MCF 10A (cell line): ENCODE results near the gene TMEM131. TPM values are rescaled to one million over a fixed set of nuclear protein-coding genes. Genes with fewer than 3 reads are reported as not detected.
"Not testable (repeated sequence)": the region's sequence is repeated elsewhere in the genome, so short reads cannot be mapped to it uniquely, and the experiment has no call there.

ENCODE experiments used
- BruUV-seq: library from RNA; stranded (reverse); fragments of 400-500 nt; replicated peaks from 2 replicates; lab custom pipeline; 2021; lab: Mats Ljungman, UMichigan
- CTCF ChIA-PET: fragments of 300-600 bp; sonication (Branson Sonifier 250); formaldehyde crosslinking; extraction: SDS; loops from one replicate; lab custom pipeline; 2021; ENCODE audit warnings: antibody characterized with exemption, inconsistent platforms; lab: Yijun Ruan, JAX
- POLR2A ChIA-PET: fragments of 300-600, 350-650 bp; sonication (Branson Sonifier 250); formaldehyde crosslinking; extraction: SDS; loops from one replicate; lab custom pipeline; 2020; ENCODE audit warnings: antibody characterized with exemption, inconsistent platforms; lab: Yijun Ruan, JAX
- DNase-seq: peaks from one replicate; pipeline ENCODE4 v3.0.0-alpha.2; 2018; ENCODE audit not compliant: unreplicated experiment
- H3K27ac Mint-ChIP-seq: one replicate; pipeline ENCODE4 v1.8.0; 2022; ENCODE audit warnings: mild to moderate bottlenecking, low read depth, mixed read lengths; ENCODE audit not compliant: unreplicated experiment
- H3K27me3 Mint-ChIP-seq: one replicate; pipeline ENCODE4 v1.8.0; 2022; ENCODE audit warnings: mixed read lengths; ENCODE audit not compliant: insufficient read depth, unreplicated experiment
- H3K36me3 Mint-ChIP-seq: one replicate; pipeline ENCODE4 v1.8.0; 2022; ENCODE audit warnings: mild to moderate bottlenecking, moderate library complexity, mixed read lengths; ENCODE audit not compliant: insufficient read depth, unreplicated experiment
- H3K4me1 Mint-ChIP-seq: one replicate; pipeline ENCODE4 v1.8.0; 2022; ENCODE audit warnings: mixed read lengths; ENCODE audit not compliant: insufficient read depth, unreplicated experiment
- H3K4me3 Mint-ChIP-seq: one replicate; pipeline ENCODE4 v1.8.0; 2022; ENCODE audit warnings: mild to moderate bottlenecking, moderate library complexity, mixed read lengths; ENCODE audit not compliant: unreplicated experiment
- H3K9me3 Mint-ChIP-seq: one replicate; pipeline ENCODE4 v1.8.0; 2022; ENCODE audit warnings: mixed read lengths; ENCODE audit not compliant: unreplicated experiment
- CTCF ChIP-seq: fragments of 200-600 bp; IDR thresholded peaks from one replicate; pipeline ENCODE4 v1.8.0; 2022; ENCODE audit warnings: antibody characterized with exemption, mild to moderate bottlenecking; ENCODE audit not compliant: unreplicated experiment
- intact Hi-C: fragments of 100-400 bp; cut with micrococcal nuclease; formaldehyde crosslinking; loops from 2 replicates; pipeline ENCODE4 v1.14.1; 2022
- total RNA-seq: library from RNA; stranded (reverse); gene quantifications from 2 replicates; pipeline ENCODE4 v1.2.3, GENCODE V29; 2022

The TMEM131 gene
- total RNA-seq, 1 experiment from 2014 or later, result 42.2 TPM

GRCh38 chr2:97924194-97924593, 71.6 kb downstream of the TMEM131 start:
- CTCF ChIA-PET, result no interaction called here
- no peaks in the 10 kb centered on the region for H3K9me3 Mint-ChIP-seq
- BruUV-seq, result no TSS peak
- intact Hi-C loops, result no loop called here
- peaks cover 9% of the 10 kb centered on the region for H3K4me1 Mint-ChIP-seq
- POLR2A ChIA-PET, result no interaction called here
- peaks cover 33% of the 10 kb centered on the region for H3K36me3 Mint-ChIP-seq
- no peak for TF ChIP-seq CTCF
- no peak overlapping the region for H3K4me3 Mint-ChIP-seq
- DNase-seq, result no peak
- no peak overlapping the region for H3K27ac Mint-ChIP-seq
- H3K27me3 Mint-ChIP-seq, result no peaks in the 10 kb centered on the region

- intact Hi-C loops, result no loop called here
- ChIA-PET CTCF (interaction anchor here (0.6 to 1.8 kb wide), 3 partner anchors 35 to 466 kb away, joined by 3 to 5 read pairs (median 3); no protein-coding TSS in a partner anchor), POLR2A (interaction anchor here (0.7 to 1.6 kb wide), 2 partner anchors 16 to 26 kb away, joined by 3 to 4 read pairs; no protein-coding TSS in a partner anchor)
- Mint-ChIP-seq H3K9me3 (no peaks in the 10 kb centered on the region), H3K27ac (no peak overlapping the region), H3K4me3 (no peak overlapping the region), H3K36me3 (peaks cover 25% of the 10 kb centered on the region), H3K4me1 (no peaks in the 10 kb centered on the region), H3K27me3 (no peaks in the 10 kb centered on the region)
- no TSS peak for BruUV-seq
- DNase-seq, result no peak
- TF ChIP-seq CTCF, result no peak
Measured at GRCh38 chr2:97919858-97920257, 75.9 kb downstream of the TMEM131 start.

GRCh38 chr2:97918818-97919217, 76.9 kb downstream of the TMEM131 start:
- Mint-ChIP-seq H3K4me1 (no peaks in the 10 kb centered on the region), H3K27me3 (no peaks in the 10 kb centered on the region), H3K9me3 (no peaks in the 10 kb centered on the region), H3K36me3 (peaks cover 22% of the 10 kb centered on the region), H3K27ac (no peak overlapping the region), H3K4me3 (no peak overlapping the region)
- intact Hi-C loops, result no loop called here
- ChIA-PET POLR2A (interaction anchor here (1.6 kb wide), 1 partner anchor 17 kb away, joined by 4 read pairs; no protein-coding TSS in a partner anchor), CTCF (interaction anchor here (1.8 kb wide), 1 partner anchor 112 kb away, joined by 5 read pairs; no protein-coding TSS in a partner anchor)
- BruUV-seq, result no TSS peak
- no peak for TF ChIP-seq CTCF
- DNase-seq, result no peak

GRCh38 chr2:97917668-97918067, 78.1 kb downstream of the TMEM131 start:
- H3K4me1 Mint-ChIP-seq, BruUV-seq, H3K9me3 Mint-ChIP-seq, H3K27ac Mint-ChIP-seq, POLR2A ChIA-PET, DNase-seq, H3K4me3 Mint-ChIP-seq, intact Hi-C loops, H3K27me3 Mint-ChIP-seq: not testable (repeated sequence)
- H3K36me3 Mint-ChIP-seq, result peaks cover 14% of the 10 kb centered on the region
- CTCF ChIA-PET, result interaction anchor here (0.7 kb wide), 2 partner anchors 11 to 103 kb away, joined by 3 to 4 read pairs; no protein-coding TSS in a partner anchor
